T-helper 1 cell (primary cell): ENCODE data around the gene CD8B2.
"Not testable (repeated sequence)": the region's sequence is repeated elsewhere in the genome, so short reads cannot be mapped to it uniquely, and the experiment has no call there.

Experiments used
- DNase-seq, 5 donors: peaks; one replicate each; pipeline ENCODE4 v3.0.0-alpha.2; 2012 to 2020

CD8B2 gene

DNA sequence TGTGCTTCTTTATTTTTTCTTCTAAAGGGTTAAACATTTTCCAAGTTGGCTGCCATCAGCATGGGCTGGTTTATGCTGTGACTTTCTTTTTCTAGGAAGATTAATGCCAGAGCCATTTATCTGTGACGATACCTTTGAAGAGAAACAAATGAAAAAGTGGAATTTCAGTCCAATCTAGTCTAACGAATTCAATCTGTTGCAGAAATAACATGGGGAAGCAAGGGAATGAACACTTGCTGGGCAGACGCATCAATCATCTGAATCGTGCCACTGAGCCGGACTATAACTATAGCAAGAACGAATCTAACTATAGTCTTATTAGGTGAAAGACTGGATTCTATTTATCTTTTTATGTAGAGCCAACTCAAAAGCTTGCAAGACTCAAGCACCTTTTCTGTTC lies 66.2 kb downstream of the CD8B2 start:
- DNase-seq = no peak

DNA sequence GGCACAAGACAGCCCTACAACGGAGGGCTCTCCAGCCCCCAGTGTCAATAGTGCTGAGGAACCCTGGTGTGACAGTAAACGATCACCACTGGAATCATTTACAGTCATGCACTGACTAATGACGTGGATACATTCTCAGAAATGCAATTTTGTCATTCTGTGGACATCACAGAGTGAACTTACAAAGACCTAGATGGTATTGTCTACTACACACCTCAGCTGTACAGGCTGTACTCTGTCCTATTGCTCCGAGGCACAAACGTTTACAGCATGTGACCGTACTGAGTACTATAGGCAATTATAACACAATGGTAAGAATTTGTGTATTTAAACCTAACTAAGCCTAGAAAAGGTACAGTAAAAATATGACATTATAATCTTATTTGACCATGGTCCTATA lies 67.2 kb downstream of the CD8B2 start:
- DNase-seq = no peak

DNA sequence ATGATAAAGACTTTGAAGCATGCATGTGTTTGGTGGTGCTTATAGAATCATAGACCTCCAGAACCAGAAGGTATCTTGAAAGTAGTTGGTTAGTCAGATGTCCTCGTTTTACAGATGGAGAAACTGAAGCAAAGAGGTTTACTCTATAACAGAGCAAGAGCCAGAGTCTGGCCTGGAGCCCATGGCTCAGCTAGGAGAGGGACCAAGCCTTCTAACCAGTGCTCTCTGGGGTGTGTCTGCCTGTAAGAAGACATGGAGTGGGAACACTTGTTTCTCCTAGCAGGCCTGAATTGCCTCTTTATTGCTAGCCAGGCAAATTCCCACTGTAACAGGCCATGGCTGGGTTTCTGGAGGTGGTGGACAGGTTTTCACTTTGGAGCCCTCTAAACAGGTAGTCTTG lies 67.9 kb downstream of the CD8B2 start:
- no peak for DNase-seq

DNA sequence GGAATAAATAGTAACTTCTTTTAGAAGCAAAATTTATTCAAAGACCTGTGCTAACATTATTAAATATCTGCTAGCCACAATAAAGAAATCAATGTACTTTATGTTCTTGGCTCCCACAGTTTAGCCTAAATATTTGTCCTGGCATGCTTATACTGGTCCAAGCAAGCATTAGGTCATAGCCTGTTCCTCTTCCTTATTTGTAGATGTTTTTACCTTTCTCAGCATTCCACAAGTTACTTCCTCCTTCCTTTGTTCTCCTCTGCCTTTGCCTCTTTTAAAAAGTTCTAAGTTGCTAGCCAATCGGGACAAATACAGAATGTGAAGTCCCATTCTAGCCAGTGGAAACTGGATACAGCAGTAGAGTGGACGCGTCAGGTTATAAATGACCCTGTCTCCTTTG lies 72.6 kb downstream of the CD8B2 start:
- not testable (repeated sequence) for DNase-seq

DNA sequence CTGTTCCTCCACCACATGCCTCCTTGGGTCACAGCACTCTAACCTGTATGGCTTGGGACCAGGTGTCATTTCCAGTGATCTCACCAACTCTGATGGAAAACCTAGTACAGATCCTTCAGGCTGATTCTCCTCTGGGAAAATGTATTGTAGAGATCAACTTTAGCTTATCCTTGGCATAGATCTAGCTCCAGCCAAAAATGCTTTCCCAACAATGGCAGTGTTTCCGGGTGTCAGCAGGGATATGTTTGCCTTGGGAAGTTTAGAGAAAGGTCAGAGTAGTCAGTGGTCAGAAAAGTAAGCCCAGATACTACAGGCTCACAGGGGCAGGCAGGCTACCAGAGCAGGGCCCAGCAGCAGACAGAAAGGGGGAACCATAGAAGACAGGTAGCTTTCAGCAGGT lies 73.6 kb downstream of the CD8B2 start:
- DNase-seq = no peak

DNA sequence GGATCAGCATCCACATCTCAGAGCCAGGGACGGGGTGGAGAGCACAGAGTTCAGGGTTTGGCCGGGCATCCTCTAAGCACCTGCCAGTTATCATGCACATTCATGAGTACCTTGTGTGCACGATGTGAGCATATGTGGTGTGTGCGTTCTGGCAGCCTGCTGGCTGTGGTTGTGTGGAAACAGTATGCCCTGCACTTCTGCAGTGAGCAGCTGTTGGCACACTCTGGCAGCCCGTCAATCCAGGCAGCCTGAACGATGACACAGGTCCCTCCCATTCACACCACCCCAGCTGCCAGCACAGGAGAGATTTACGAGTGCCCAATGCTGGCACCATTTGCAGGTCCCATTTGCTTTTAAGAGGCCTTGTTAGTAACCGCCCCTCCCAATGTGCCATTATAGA lies 74.2 kb downstream of the CD8B2 start:
- no peak for DNase-seq

DNA sequence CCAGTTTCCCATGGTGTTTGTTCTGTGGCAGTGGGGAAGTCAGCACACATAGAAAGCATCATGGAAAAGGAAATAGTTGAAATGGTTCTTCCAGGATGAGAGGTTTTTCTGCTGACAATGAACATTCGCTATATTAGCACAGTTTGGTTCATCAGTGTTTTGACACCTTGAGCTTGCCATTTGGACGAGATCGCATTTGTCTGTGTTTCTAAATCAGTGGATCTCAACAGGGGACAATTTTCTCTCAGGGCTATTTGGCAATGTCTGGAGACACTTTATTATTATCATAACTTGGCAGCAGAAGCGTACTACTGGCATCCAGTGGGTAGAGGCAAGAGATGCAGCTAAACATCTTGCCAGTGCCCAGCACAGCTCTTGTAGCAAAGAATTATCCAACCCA lies 74.6 kb downstream of the CD8B2 start:
- DNase-seq = no peak

DNA sequence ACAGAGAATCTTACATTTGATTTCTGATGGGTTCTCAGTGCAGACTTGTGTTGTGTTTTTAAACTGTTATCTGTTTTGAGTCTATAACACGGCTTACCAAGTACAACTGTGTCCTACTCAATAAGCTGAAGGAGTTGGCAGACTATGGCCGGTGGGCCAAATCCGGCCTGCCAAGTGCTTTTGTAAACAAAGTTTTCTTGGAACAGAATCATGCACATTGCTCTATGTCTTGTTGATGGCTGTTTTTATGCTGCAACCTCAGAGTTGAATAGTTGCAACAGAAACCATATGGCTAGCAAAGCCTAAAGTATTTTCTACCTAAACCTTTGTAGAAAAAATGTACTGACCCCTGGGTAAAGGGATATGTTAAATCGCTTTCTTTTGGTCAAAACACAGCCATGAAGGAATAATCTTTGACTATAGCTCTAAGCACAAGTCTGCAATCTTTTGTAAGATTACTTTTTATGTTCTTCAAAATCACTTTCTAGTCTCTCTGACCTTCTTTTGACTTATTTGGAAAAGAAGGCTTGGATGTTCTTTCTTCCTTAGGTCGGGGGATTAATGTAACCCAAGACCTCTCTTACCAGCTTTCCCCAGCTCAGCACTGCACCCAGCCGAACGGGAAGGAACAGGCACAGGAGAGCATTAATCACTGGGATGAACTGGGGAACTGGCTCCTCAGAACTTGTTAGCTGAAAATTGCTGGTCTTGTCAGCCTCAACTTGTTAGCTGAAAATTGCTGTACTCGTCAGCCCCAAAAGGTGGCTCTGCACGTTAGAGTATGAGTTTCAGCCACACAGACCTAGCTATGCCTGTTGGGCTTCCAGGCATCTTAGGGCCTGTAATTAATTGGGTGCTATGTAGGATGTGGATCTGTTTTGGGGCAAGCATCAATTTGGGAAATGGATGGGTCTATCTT lies 75.4 kb downstream of the CD8B2 start:
- no peak for DNase-seq

DNA sequence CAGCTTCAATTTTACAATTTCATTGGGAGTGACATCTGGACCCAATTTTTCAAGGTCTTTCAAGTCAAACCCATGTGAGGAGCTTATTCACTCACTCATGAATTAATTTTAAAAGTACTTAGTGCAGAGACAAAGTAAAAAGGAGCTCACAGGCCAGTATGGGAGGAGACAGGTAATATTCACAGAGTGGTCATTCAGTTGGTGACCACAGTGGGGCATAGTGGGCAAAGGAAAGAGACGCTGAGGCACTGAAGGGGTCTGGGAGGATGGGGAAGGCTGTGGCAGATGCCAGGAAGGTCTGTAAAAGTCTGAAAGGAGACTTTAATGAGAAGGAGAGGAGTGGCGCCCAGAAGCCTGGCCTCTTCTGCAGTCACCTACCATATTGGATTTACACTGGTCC lies 76.0 kb downstream of the CD8B2 start:
- DNase-seq = no peak

DNA sequence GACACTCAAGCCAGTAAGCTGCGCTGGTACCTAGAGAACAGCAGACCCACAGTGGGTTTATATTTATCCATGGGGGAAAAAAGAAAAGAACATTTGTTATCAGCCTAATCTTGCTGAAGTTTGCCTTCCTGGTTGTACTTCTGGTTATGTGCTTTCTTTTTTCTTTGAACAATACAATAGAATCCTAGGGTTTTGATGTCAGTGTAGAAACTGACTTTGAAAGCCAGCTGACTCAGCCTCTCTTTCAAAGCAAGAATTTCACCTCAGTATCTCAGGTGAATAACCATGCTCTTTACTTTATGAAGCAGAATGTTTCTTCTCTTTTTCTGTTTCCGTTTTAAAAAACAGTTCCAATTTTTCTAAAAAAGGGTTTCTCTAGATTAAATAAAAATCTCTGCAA lies 78.4 kb downstream of the CD8B2 start:
- DNase-seq = no peak

DNA sequence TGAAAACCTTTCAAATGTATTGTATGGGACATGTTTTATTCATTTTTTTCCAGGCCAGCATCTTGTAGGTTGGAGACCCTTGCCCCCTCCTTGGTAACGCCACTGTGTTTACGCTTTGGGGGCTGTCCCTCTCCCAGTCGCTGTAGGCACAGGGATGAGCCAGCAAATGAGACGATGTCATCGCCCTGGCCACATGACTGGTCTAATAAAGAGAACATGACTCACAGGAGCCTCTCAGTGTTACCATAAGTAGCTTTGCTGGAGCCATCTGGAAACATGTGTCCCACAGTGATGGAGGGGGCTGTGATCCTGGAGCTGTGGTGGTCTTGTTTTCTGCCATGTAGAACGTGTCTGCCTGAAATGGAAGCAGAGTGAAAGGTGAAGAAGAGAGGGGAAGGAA lies 78.9 kb downstream of the CD8B2 start:
- DNase-seq = no peak

DNA sequence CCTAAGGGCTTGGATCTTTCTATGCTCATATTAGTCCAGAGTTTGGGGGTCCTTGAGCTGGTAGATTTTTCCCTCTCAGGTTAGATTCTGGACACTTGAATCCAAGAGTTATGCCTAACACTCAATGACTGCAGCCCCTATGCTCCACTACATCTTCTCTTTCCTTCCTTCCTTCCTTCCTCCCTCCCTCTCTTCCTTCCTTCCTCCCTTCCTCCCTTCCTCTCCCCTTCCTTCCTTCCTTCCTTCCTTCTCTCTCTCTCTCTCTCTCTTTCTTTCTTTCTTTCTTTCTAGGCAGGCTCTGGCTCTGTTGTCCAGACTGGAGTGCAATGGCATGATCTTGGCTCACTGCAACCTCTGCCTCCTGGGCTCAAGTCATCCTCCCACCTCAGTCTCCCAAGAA lies 79.3 kb downstream of the CD8B2 start:
- DNase-seq = not testable (repeated sequence)

DNA sequence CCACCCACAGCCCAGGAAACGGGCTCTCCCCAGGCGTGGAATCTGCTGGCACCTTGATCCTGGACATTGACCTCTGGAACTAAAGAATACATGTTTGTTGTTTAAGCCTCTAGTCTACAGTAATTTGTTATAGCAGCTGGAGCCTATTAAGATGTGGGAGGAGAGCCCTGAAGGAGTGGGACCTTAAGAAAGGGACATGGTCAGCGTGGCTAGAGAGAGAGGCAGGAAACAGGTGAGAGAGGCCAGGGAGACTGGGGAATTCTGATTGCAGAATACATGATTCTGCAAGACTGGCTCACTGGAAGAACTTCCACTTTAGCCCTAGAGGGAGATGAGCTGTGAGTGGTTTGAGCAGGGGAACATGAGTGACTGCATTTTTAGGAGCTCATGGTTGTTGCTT lies 83.2 kb downstream of the CD8B2 start:
- no peak for DNase-seq
